ENCODE data around the gene BAHCC1. TPM values are rescaled to one million over a fixed set of nuclear protein-coding genes. Genes with fewer than 3 reads are reported as not detected.
A peak's percentile ranks its signal among the peaks of the same experiment; 100 is the strongest.

BAHCC1 gene
- total and polyA plus RNA-seq, 9 of the 15 experiments (the other 6 are each of a cell fraction or from before 2014, with no cell fraction given) = 0.14 to 26.9 (median 5.0) TPM

DNA sequence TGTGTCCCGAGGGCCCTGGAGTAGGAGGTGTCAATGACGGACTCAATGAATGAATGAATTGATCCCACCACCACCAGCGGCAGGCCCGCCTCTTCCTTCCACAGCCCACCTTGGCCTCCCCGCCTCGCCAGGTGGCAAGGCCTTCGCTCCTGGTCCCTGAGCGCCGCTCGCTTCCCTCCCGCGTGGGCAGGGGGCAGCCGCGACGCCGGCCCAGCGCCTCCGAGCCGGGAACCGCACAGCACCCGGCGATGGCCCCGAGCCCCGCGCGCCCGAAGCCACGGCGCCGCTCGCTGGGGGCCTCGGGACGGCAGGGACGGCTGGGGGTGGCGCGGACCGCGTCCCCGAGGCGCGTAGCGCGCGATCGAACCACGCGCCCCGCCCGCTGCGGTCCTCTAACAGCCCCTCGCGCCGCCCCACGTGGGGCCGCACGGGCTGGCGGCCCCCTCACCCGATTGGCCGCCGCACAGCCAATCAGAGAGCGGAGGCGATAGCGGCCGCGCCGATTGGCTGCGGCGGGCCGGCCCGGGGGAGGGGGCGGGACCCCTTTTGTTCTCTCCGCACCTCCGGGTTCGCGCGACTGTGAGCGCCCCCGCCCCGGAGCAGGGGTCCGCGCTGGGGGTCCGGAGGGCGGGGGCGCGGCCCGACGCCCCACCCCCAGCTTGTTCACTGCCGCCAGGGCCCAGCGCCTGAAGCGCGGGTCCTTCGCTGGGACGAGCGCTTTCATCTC is 86.0 kb downstream of the BAHCC1 start (continued):
- TF ChIP-seq, protein P1, sequence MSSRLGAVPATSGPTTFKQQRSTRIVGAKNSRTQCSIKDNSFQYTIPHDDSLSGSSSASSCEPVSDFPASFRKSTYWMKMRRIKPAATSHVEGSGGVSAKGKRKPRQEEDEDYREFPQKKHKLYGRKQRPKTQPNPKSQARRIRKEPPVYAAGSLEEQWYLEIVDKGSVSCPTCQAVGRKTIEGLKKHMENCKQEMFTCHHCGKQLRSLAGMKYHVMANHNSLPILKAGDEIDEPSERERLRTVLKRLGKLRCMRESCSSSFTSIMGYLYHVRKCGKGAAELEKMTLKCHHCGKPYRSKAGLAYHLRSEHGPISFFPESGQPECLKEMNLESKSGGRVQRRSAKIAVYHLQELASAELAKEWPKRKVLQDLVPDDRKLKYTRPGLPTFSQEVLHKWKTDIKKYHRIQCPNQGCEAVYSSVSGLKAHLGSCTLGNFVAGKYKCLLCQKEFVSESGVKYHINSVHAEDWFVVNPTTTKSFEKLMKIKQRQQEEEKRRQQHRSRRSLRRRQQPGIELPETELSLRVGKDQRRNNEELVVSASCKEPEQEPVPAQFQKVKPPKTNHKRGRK (tag; IDR thresholded peaks at IDR 0.05) = no peak
- no peak for TF ChIP-seq KLF10 (CRISPR knock-in tag; IDR thresholded peaks at IDR 0.05)
- TF ChIP-seq SMARCA4 (IDR thresholded peaks at IDR 0.05) = no peak
- no peak for TF ChIP-seq ZNF717 (CRISPR knock-in tag; IDR thresholded peaks at IDR 0.05)
- TF ChIP-seq, protein P2, sequence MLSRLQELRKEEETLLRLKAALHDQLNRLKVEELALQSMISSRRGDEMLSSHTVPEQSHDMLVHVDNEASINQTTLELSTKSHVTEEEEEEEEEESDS (CRISPR knock-in tag; IDR thresholded peaks at IDR 0.05) = no peak
- peak; percentile 20; the same call in 1 of the 2 replicates for TF ChIP-seq CREM (IDR thresholded peaks at IDR 0.05; ENCODE audit: low read depth)
- peak; percentile 88 for TF ChIP-seq NEUROD1 (IDR thresholded peaks at IDR 0.05; ENCODE audit: borderline replicate concordance, low read depth, low read length, partially characterized antibody)
- TF ChIP-seq, protein P3, sequence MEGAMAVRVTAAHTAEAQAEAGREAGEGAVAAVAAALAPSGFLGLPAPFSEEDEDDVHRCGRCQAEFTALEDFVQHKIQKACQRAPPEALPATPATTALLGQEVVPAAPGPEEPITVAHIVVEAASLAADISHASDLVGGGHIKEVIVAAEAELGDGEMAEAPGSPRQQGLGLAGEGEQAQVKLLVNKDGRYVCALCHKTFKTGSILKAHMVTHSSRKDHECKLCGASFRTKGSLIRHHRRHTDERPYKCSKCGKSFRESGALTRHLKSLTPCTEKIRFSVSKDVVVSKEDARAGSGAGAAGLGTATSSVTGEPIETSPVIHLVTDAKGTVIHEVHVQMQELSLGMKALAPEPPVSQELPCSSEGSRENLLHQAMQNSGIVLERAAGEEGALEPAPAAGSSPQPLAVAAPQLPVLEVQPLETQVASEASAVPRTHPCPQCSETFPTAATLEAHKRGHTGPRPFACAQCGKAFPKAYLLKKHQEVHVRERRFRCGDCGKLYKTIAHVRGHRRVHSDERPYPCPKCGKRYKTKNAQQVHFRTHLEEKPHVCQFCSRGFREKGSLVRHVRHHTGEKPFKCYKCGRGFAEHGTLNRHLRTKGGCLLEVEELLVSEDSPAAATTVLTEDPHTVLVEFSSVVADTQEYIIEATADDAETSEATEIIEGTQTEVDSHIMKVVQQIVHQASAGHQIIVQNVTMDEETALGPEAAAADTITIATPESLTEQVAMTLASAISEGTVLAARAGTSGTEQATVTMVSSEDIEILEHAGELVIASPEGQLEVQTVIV (CRISPR knock-in tag; IDR thresholded peaks at IDR 0.05; ENCODE audit: borderline replicate concordance) = no peak
- TF ChIP-seq, protein P4, sequence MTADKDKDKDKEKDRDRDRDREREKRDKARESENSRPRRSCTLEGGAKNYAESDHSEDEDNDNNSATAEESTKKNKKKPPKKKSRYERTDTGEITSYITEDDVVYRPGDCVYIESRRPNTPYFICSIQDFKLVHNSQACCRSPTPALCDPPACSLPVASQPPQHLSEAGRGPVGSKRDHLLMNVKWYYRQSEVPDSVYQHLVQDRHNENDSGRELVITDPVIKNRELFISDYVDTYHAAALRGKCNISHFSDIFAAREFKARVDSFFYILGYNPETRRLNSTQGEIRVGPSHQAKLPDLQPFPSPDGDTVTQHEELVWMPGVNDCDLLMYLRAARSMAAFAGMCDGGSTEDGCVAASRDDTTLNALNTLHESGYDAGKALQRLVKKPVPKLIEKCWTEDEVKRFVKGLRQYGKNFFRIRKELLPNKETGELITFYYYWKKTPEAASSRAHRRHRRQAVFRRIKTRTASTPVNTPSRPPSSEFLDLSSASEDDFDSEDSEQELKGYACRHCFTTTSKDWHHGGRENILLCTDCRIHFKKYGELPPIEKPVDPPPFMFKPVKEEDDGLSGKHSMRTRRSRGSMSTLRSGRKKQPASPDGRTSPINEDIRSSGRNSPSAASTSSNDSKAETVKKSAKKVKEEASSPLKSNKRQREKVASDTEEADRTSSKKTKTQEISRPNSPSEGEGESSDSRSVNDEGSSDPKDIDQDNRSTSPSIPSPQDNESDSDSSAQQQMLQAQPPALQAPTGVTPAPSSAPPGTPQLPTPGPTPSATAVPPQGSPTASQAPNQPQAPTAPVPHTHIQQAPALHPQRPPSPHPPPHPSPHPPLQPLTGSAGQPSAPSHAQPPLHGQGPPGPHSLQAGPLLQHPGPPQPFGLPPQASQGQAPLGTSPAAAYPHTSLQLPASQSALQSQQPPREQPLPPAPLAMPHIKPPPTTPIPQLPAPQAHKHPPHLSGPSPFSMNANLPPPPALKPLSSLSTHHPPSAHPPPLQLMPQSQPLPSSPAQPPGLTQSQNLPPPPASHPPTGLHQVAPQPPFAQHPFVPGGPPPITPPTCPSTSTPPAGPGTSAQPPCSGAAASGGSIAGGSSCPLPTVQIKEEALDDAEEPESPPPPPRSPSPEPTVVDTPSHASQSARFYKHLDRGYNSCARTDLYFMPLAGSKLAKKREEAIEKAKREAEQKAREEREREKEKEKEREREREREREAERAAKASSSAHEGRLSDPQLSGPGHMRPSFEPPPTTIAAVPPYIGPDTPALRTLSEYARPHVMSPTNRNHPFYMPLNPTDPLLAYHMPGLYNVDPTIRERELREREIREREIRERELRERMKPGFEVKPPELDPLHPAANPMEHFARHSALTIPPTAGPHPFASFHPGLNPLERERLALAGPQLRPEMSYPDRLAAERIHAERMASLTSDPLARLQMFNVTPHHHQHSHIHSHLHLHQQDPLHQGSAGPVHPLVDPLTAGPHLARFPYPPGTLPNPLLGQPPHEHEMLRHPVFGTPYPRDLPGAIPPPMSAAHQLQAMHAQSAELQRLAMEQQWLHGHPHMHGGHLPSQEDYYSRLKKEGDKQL (CRISPR knock-in tag; IDR thresholded peaks at IDR 0.05; ENCODE audit: borderline replicate concordance) = no peak
- TF ChIP-seq RBFOX2 (IDR thresholded peaks at IDR 0.05; ENCODE audit: low read depth, low read length) = peak; percentile 83
- TF ChIP-seq RFX1 (IDR thresholded peaks at IDR 0.05) = no peak
- TF ChIP-seq CREB1 (IDR thresholded peaks at IDR 0.05) = no peak
- no peak for TF ChIP-seq CREB1 (CRISPR knock-in tag; IDR thresholded peaks at IDR 0.05)
- no peak for TF ChIP-seq KLF16 (IDR thresholded peaks at IDR 0.05)
- TF ChIP-seq ZNF436 (CRISPR knock-in tag; IDR thresholded peaks at IDR 0.05) = no peak
- TF ChIP-seq, protein P5, sequence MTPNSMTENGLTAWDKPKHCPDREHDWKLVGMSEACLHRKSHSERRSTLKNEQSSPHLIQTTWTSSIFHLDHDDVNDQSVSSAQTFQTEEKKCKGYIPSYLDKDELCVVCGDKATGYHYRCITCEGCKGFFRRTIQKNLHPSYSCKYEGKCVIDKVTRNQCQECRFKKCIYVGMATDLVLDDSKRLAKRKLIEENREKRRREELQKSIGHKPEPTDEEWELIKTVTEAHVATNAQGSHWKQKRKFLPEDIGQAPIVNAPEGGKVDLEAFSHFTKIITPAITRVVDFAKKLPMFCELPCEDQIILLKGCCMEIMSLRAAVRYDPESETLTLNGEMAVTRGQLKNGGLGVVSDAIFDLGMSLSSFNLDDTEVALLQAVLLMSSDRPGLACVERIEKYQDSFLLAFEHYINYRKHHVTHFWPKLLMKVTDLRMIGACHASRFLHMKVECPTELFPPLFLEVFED (CRISPR knock-in tag; conservative IDR thresholded peaks at IDR 0.05) = no peak
- no peak for TF ChIP-seq WHSC1 (IDR thresholded peaks at IDR 0.05; ENCODE audit: low read length)
- TF ChIP-seq FOXP1 (CRISPR knock-in tag; IDR thresholded peaks at IDR 0.05) = peak; percentile 94
- no peak for TF ChIP-seq SRSF7 (optimal IDR thresholded peaks at IDR 0.05; ENCODE audit: low read depth, low read length)
